HEK293 (cell line): ENCODE results near the gene OGFOD2.

ENCODE experiments used
- SP2 ChIP-seq: fragments of 450-650 bp; formaldehyde crosslinking; IDR thresholded peaks from 2 replicates; pipeline ENCODE4 v1.5.1; 2016; ENCODE audit warnings: missing biosample characterization, missing genetic modification characterization
- ZFP3 ChIP-seq: fragments of 450-650 bp; formaldehyde crosslinking; IDR thresholded peaks from 2 replicates; pipeline ENCODE4 v1.5.1; 2016; ENCODE audit warnings: low read depth, missing biosample characterization, missing genetic modification characterization
- ZNF266 ChIP-seq: fragments of 450-650 bp; formaldehyde crosslinking; IDR thresholded peaks from 2 replicates; pipeline ENCODE4 v1.5.1; 2016; ENCODE audit warnings: missing biosample characterization, missing genetic modification characterization, low read depth
- ZNF558 ChIP-seq: fragments of 450-650 bp; formaldehyde crosslinking; IDR thresholded peaks from 2 replicates; pipeline ENCODE4 v1.5.1; 2016; ENCODE audit warnings: missing biosample characterization, missing genetic modification characterization
- ZNF776 ChIP-seq: fragments of 450-650 bp; formaldehyde crosslinking; IDR thresholded peaks from 2 replicates; pipeline ENCODE4 v1.5.0; 2017; ENCODE audit warnings: missing biosample characterization, missing genetic modification characterization, borderline replicate concordance
- TF ChIP-seq, protein P1 (sequence below): fragments of 450-650 bp; formaldehyde crosslinking; IDR thresholded peaks from 2 replicates; pipeline ENCODE4 v1.5.1; 2016; ENCODE audit warnings: missing biosample characterization, missing genetic modification characterization

DNA sequence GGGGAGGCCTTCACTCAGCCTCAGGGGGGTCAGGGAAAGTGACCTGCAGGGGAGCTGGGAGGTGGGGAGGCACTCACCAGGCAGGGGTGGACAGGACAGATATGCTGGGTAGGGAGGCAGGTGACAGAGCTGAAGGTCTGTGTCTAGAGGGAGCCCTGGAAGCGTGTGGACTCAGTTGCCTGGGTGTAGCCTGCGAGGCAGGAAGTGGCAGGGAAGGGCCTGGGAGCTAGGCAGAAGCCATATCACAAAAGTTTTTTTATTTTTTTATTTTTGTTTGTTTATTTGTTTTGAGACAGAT lies 44.7 kb downstream of the OGFOD2 start:
- TF ChIP-seq, protein P1, sequence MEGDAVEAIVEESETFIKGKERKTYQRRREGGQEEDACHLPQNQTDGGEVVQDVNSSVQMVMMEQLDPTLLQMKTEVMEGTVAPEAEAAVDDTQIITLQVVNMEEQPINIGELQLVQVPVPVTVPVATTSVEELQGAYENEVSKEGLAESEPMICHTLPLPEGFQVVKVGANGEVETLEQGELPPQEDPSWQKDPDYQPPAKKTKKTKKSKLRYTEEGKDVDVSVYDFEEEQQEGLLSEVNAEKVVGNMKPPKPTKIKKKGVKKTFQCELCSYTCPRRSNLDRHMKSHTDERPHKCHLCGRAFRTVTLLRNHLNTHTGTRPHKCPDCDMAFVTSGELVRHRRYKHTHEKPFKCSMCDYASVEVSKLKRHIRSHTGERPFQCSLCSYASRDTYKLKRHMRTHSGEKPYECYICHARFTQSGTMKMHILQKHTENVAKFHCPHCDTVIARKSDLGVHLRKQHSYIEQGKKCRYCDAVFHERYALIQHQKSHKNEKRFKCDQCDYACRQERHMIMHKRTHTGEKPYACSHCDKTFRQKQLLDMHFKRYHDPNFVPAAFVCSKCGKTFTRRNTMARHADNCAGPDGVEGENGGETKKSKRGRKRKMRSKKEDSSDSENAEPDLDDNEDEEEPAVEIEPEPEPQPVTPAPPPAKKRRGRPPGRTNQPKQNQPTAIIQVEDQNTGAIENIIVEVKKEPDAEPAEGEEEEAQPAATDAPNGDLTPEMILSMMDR, result no peak
- TF ChIP-seq ZNF266 (tag by site-specific recombination), result no peak
- TF ChIP-seq ZFP3 (tag by site-specific recombination), result no peak
- no peak for TF ChIP-seq ZNF776 (tag by site-specific recombination)
- TF ChIP-seq SP2 (tag by site-specific recombination), result no peak
- TF ChIP-seq ZNF558 (tag by site-specific recombination), result no peak
